Thyroid gland (tissue), 4 donors: ENCODE measurements around the gene PLEKHA6.

Experiments used
- CTCF ChIP-seq, 6 experiments: fragments of 200-600 bp in 3 of 6; fragments of 450-650 bp in 3 of 6; sonication (generic) in 3 of 6; IDR thresholded peaks; one replicate each; pipeline ENCODE4 v1.5.1; 2016 to 2019; ENCODE audit warnings: antibody characterized with exemption in 6 of 6, mild to moderate bottlenecking in 2 of 6, inconsistent platforms in 1 of 6, moderate library complexity in 1 of 6
- POLR2A ChIP-seq, 2 donors: fragments of 450-650 bp; IDR thresholded peaks; one replicate each; pipeline ENCODE4 v1.6.1; 2017; ENCODE audit warnings: antibody characterized with exemption in 2 of 2, mild to moderate bottlenecking in 2 of 2, moderate library complexity in 1 of 2

DNA sequence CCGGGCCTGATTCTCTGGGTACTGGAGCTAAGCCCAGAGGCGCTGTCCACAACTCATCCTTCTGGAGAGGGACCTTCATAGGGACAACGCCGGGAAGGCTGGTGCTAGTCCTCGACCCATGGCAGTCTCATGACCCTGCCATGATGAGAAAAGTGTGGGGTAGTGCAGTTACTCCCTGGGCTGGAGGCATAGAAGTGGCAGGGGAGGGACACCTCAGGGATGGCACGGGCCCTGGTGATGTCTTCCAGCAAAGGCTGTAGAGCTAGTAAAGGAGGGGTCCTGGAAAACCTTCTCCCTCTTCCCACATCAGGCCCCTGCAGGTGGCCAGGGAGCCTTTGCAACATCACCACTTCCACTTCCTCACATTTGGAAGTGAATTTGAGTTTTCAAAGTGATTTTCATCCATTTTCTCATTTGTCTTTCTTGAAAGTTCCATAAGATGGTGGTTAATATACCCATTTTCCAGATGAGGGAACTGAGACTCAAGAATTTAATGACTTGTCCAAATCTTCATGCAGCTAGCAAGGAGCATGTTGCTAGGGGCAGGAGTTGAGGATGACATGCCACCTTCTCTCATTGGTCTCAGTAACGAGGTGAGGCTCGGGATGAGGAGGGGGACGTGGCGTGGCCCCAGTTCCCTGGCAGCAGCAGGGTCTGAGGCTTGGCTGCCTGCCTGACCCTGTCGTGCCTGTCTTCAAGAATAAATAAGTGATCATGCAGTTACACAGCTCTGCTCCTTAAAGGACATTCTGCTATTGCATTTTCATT is 142.7 kb downstream of the PLEKHA6 start:
- TF ChIP-seq CTCF (IDR thresholded peaks at IDR 0.05) (no peak), POLR2A (IDR thresholded peaks at IDR 0.05) (no peak)
